ENCODE measurements around the gene CD200. TPM values are rescaled to one million over a fixed set of nuclear protein-coding genes. Genes with fewer than 3 reads are reported as not detected.

CD200 gene
- total RNA-seq, 1 experiment from 2014 or later = 46.8 TPM

- Mint-ChIP-seq H3K36me3 (peaks cover 24% of the 10 kb centered on the region), H3K4me3 (no peak overlapping the region), H3K27me3 (ENCODE audit: low read depth) (no peaks in the 10 kb centered on the region; the same call in 1 of the 2 replicates), H3K9me3 (peaks cover 18% of the 10 kb centered on the region), H3K27ac (no peak overlapping the region), H3K4me1 (peaks cover 66% of the 10 kb centered on the region)
- TF ChIP-seq JAZF1 (CRISPR knock-in tag; IDR thresholded peaks at IDR 0.05) (no peak), PREB (CRISPR knock-in tag; IDR thresholded peaks at IDR 0.05; ENCODE audit: borderline replicate concordance) (no peak), EMX1 (CRISPR knock-in tag; IDR thresholded peaks at IDR 0.05) (no peak), FOXK1 (CRISPR knock-in tag; IDR thresholded peaks at IDR 0.05) (no peak), STAT6 (CRISPR knock-in tag; conservative IDR thresholded peaks at IDR 0.05; ENCODE audit: low read depth) (no peak), ELF4 (CRISPR knock-in tag; IDR thresholded peaks at IDR 0.05; ENCODE audit: low read depth) (no peak), SMAD3 (CRISPR knock-in tag; IDR thresholded peaks at IDR 0.05; ENCODE audit: borderline replicate concordance) (no peak), ARID4B (CRISPR knock-in tag; IDR thresholded peaks at IDR 0.05; ENCODE audit: borderline replicate concordance) (no peak), NFATC4 (CRISPR knock-in tag; IDR thresholded peaks at IDR 0.05) (no peak), CDX4 (CRISPR knock-in tag; IDR thresholded peaks at IDR 0.05; ENCODE audit: borderline replicate concordance) (no peak), ATF1 (CRISPR knock-in tag; IDR thresholded peaks at IDR 0.05) (no peak)
- ChIA-PET CTCF (no interaction called here), POLR2A (no interaction called here)
- DNase-seq (ENCODE audit: low spot score) (no peak), ATAC-seq (no peak)
Measured at GRCh38 chr3:112393360-112393728, 60.4 kb downstream of the CD200 start.

GRCh38 chr3:112394003-112394640, 61.2 kb downstream of the CD200 start:
- ATAC-seq (no peak), DNase-seq (ENCODE audit: low spot score) (no peak)
- Mint-ChIP-seq H3K27me3 (ENCODE audit: low read depth) (no peaks in the 10 kb centered on the region; the same call in 1 of the 2 replicates), H3K4me1 (peaks cover 68% of the 10 kb centered on the region), H3K27ac (peak overlapping the region; percentile 2), H3K4me3 (no peak overlapping the region), H3K9me3 (peaks cover 18% of the 10 kb centered on the region), H3K36me3 (peaks cover 24% of the 10 kb centered on the region)
- CTCF ChIA-PET = no interaction called here
- POLR2A ChIA-PET = no interaction called here
- TF ChIP-seq ZNF317 (CRISPR knock-in tag; IDR thresholded peaks at IDR 0.05; ENCODE audit: borderline replicate concordance, low read depth) = no peak
- no peak for TF ChIP-seq NFYB (CRISPR knock-in tag; conservative IDR thresholded peaks at IDR 0.05; ENCODE audit: low read depth)
- no peak for TF ChIP-seq IRF2 (CRISPR knock-in tag; IDR thresholded peaks at IDR 0.05; ENCODE audit: borderline replicate concordance, low read depth)
- TF ChIP-seq ETV6 (CRISPR knock-in tag; IDR thresholded peaks at IDR 0.05) = no peak
- TF ChIP-seq JUN (CRISPR knock-in tag; IDR thresholded peaks at IDR 0.05) = no peak
- no peak for TF ChIP-seq PREB (CRISPR knock-in tag; IDR thresholded peaks at IDR 0.05; ENCODE audit: borderline replicate concordance)
- TF ChIP-seq CBFB (CRISPR knock-in tag; IDR thresholded peaks at IDR 0.05; ENCODE audit: low read depth) = no peak
- no peak for TF ChIP-seq GTF2I (CRISPR knock-in tag; conservative IDR thresholded peaks at IDR 0.05)
- TF ChIP-seq NFE2L1 (CRISPR knock-in tag; IDR thresholded peaks at IDR 0.05) = no peak
- no peak for TF ChIP-seq ZNF512 (CRISPR knock-in tag; IDR thresholded peaks at IDR 0.05; ENCODE audit: borderline replicate concordance)
- TF ChIP-seq JAZF1 (CRISPR knock-in tag; IDR thresholded peaks at IDR 0.05) = no peak
- TF ChIP-seq TEAD4 (CRISPR knock-in tag; IDR thresholded peaks at IDR 0.05) = no peak
- no peak for TF ChIP-seq NR3C1 (CRISPR knock-in tag; conservative IDR thresholded peaks at IDR 0.05; ENCODE audit: low read depth)

Data from WTC11 (cell line).